Stimulated activated memory B cell treated with anti-CD40 and anti-IgM and Interleukin-4, amounts not matched to agents 10 μg/mL and 1 μg/mL and 100 μg/mL, for 72 hours (primary cell): ENCODE data around the gene SULT1B1.
"Not testable (repeated sequence)": the region's sequence is repeated elsewhere in the genome, so short reads cannot be mapped to it uniquely, and the experiment has no call there.

Experiments used
- ATAC-seq: fragments of 150-1000 bp; cut with Tn5 transposase; 2 replicates; pipeline ENCODE4 v1.10.0; 2021
- H3K27ac Mint-ChIP-seq: one replicate; pipeline ENCODE4 v1.8.0; 2022; ENCODE audit warnings: mild to moderate bottlenecking, mixed read lengths
- H3K27me3 Mint-ChIP-seq: one replicate; pipeline ENCODE4 v1.8.0; 2022; ENCODE audit warnings: mixed read lengths
- H3K36me3 Mint-ChIP-seq: one replicate; pipeline ENCODE4 v1.8.0; 2022; ENCODE audit warnings: mixed read lengths
- H3K4me1 Mint-ChIP-seq: one replicate; pipeline ENCODE4 v1.8.0; 2022; ENCODE audit warnings: mixed read lengths
- H3K4me3 Mint-ChIP-seq: one replicate; pipeline ENCODE4 v1.8.0; 2022; ENCODE audit warnings: mild to moderate bottlenecking, moderate library complexity, mixed read lengths
- H3K9me3 Mint-ChIP-seq: one replicate; pipeline ENCODE4 v1.8.0; 2022; ENCODE audit warnings: mixed read lengths

The SULT1B1 gene

GRCh38 chr4:69760455-69760854 is at the start of gene SULT1B1:
SULT1B1 (minus strand) TSS chr4:69760620; CDS start chr4:69755217, 5,403 bp downstream.
- no peak within 1 kb of the TSS for H3K27ac Mint-ChIP-seq
- H3K9me3 Mint-ChIP-seq, result no peaks in the 10 kb centered on the region
- no peak within 1 kb of the TSS for H3K4me3 Mint-ChIP-seq
- no peak for ATAC-seq
- no peaks in the 10 kb centered on the region for H3K4me1 Mint-ChIP-seq
- H3K27me3 Mint-ChIP-seq, result no peaks in the 10 kb centered on the region
- H3K36me3 Mint-ChIP-seq, result no peaks in the 10 kb centered on the region

- Mint-ChIP-seq H3K9me3 (no peaks in the 10 kb centered on the region), H3K4me1 (no peaks in the 10 kb centered on the region), H3K27ac (no peak overlapping the region), H3K27me3 (no peaks in the 10 kb centered on the region), H3K36me3 (no peaks in the 10 kb centered on the region), H3K4me3 (no peak overlapping the region)
- no peak for ATAC-seq
Observed at GRCh38 chr4:69800599-69800998, 40.2 kb upstream of the SULT1B1 start.

- H3K9me3 Mint-ChIP-seq, result no peaks in the 10 kb centered on the region
- no peaks in the 10 kb centered on the region for H3K36me3 Mint-ChIP-seq
- no peak overlapping the region for H3K27ac Mint-ChIP-seq
- ATAC-seq, result peak; percentile 39
- H3K4me1 Mint-ChIP-seq, result no peaks in the 10 kb centered on the region
- H3K27me3 Mint-ChIP-seq, result no peaks in the 10 kb centered on the region
- H3K4me3 Mint-ChIP-seq, result no peak overlapping the region
Observed at GRCh38 chr4:69799337-69799736, 38.9 kb upstream of the SULT1B1 start.

- Mint-ChIP-seq H3K27ac (no peak overlapping the region), H3K9me3 (no peaks in the 10 kb centered on the region), H3K36me3 (no peaks in the 10 kb centered on the region), H3K27me3 (no peaks in the 10 kb centered on the region), H3K4me3 (no peak overlapping the region), H3K4me1 (no peaks in the 10 kb centered on the region)
- no peak for ATAC-seq
Observed at GRCh38 chr4:69793732-69794131, 33.3 kb upstream of the SULT1B1 start.

GRCh38 chr4:69787879-69788278 is 27.5 kb upstream of the SULT1B1 start:
- Mint-ChIP-seq H3K4me3 (no peak overlapping the region), H3K4me1 (no peaks in the 10 kb centered on the region), H3K27me3 (no peaks in the 10 kb centered on the region), H3K36me3 (no peaks in the 10 kb centered on the region), H3K27ac (no peak overlapping the region), H3K9me3 (no peaks in the 10 kb centered on the region)
- ATAC-seq, result no peak

- Mint-ChIP-seq H3K36me3 (no peaks in the 10 kb centered on the region), H3K9me3 (peaks cover 3% of the 10 kb centered on the region), H3K4me3 (no peak overlapping the region), H3K27ac (no peak overlapping the region), H3K27me3 (no peaks in the 10 kb centered on the region), H3K4me1 (no peaks in the 10 kb centered on the region)
- no peak for ATAC-seq
Observed at GRCh38 chr4:69786547-69786946, 26.1 kb upstream of the SULT1B1 start.

GRCh38 chr4:69785211-69785831 is 24.9 kb upstream of the SULT1B1 start:
- H3K4me1 Mint-ChIP-seq, result no peaks in the 10 kb centered on the region
- H3K27me3 Mint-ChIP-seq, result no peaks in the 10 kb centered on the region
- no peak overlapping the region for H3K27ac Mint-ChIP-seq
- no peak overlapping the region for H3K4me3 Mint-ChIP-seq
- peaks cover 3% of the 10 kb centered on the region for H3K9me3 Mint-ChIP-seq
- no peaks in the 10 kb centered on the region for H3K36me3 Mint-ChIP-seq
- ATAC-seq, result no peak

- H3K27ac Mint-ChIP-seq, result no peak overlapping the region
- H3K9me3 Mint-ChIP-seq, result peaks cover 3% of the 10 kb centered on the region
- no peaks in the 10 kb centered on the region for H3K27me3 Mint-ChIP-seq
- H3K4me3 Mint-ChIP-seq, result no peak overlapping the region
- no peaks in the 10 kb centered on the region for H3K4me1 Mint-ChIP-seq
- no peaks in the 10 kb centered on the region for H3K36me3 Mint-ChIP-seq
- peak; percentile 13 for ATAC-seq
Observed at GRCh38 chr4:69782651-69783310, 22.4 kb upstream of the SULT1B1 start.

- peaks cover 3% of the 10 kb centered on the region for H3K9me3 Mint-ChIP-seq
- no peaks in the 10 kb centered on the region for H3K4me1 Mint-ChIP-seq
- no peak for ATAC-seq
- H3K36me3 Mint-ChIP-seq, result no peaks in the 10 kb centered on the region
- H3K27ac Mint-ChIP-seq, result no peak overlapping the region
- H3K27me3 Mint-ChIP-seq, result no peaks in the 10 kb centered on the region
- no peak overlapping the region for H3K4me3 Mint-ChIP-seq
Observed at GRCh38 chr4:69781458-69782418, 21.3 kb upstream of the SULT1B1 start.

- peaks cover 3% of the 10 kb centered on the region for H3K9me3 Mint-ChIP-seq
- H3K4me1 Mint-ChIP-seq, result no peaks in the 10 kb centered on the region
- no peaks in the 10 kb centered on the region for H3K36me3 Mint-ChIP-seq
- no peak overlapping the region for H3K27ac Mint-ChIP-seq
- no peak for ATAC-seq
- H3K27me3 Mint-ChIP-seq, result no peaks in the 10 kb centered on the region
- no peak overlapping the region for H3K4me3 Mint-ChIP-seq
Observed at GRCh38 chr4:69780141-69780540, 19.7 kb upstream of the SULT1B1 start.

- no peaks in the 10 kb centered on the region for H3K9me3 Mint-ChIP-seq
- H3K27me3 Mint-ChIP-seq, result no peaks in the 10 kb centered on the region
- H3K4me1 Mint-ChIP-seq, result no peaks in the 10 kb centered on the region
- H3K4me3 Mint-ChIP-seq, result no peak overlapping the region
- H3K36me3 Mint-ChIP-seq, result no peaks in the 10 kb centered on the region
- no peak overlapping the region for H3K27ac Mint-ChIP-seq
- ATAC-seq, result no peak
Observed at GRCh38 chr4:69776696-69777095, 16.3 kb upstream of the SULT1B1 start.

GRCh38 chr4:69775321-69775867 is 15.0 kb upstream of the SULT1B1 start:
- ATAC-seq, result no peak
- no peaks in the 10 kb centered on the region for H3K36me3 Mint-ChIP-seq
- H3K27ac Mint-ChIP-seq, result no peak overlapping the region
- no peaks in the 10 kb centered on the region for H3K27me3 Mint-ChIP-seq
- H3K4me1 Mint-ChIP-seq, result no peaks in the 10 kb centered on the region
- no peaks in the 10 kb centered on the region for H3K9me3 Mint-ChIP-seq
- H3K4me3 Mint-ChIP-seq, result no peak overlapping the region

- H3K4me3 Mint-ChIP-seq, result no peak overlapping the region
- H3K27me3 Mint-ChIP-seq, result no peaks in the 10 kb centered on the region
- no peak overlapping the region for H3K27ac Mint-ChIP-seq
- no peaks in the 10 kb centered on the region for H3K4me1 Mint-ChIP-seq
- no peak for ATAC-seq
- no peaks in the 10 kb centered on the region for H3K36me3 Mint-ChIP-seq
- no peaks in the 10 kb centered on the region for H3K9me3 Mint-ChIP-seq
Observed at GRCh38 chr4:69773484-69773883, 13.1 kb upstream of the SULT1B1 start.

- H3K27ac Mint-ChIP-seq, ATAC-seq, H3K4me1 Mint-ChIP-seq, H3K36me3 Mint-ChIP-seq, H3K9me3 Mint-ChIP-seq, H3K4me3 Mint-ChIP-seq, H3K27me3 Mint-ChIP-seq: not testable (repeated sequence)
Observed at GRCh38 chr4:69768554-69768953, 8.1 kb upstream of the SULT1B1 start.

- ATAC-seq, result no peak
- Mint-ChIP-seq H3K27me3 (no peaks in the 10 kb centered on the region), H3K9me3 (no peaks in the 10 kb centered on the region), H3K4me1 (no peaks in the 10 kb centered on the region), H3K27ac (no peak overlapping the region), H3K36me3 (no peaks in the 10 kb centered on the region), H3K4me3 (no peak overlapping the region)
Observed at GRCh38 chr4:69765751-69766150, 5.3 kb upstream of the SULT1B1 start.
